Measurements from ENCODE around the gene SEMA6B. TPM values are rescaled to one million over a fixed set of nuclear protein-coding genes. Genes with fewer than 3 reads are reported as not detected.
"Not testable (repeated sequence)": the region's sequence is repeated elsewhere in the genome, so short reads cannot be mapped to it uniquely, and the experiment has no call there.

SEMA6B gene
- total and polyA plus RNA-seq, 2 experiments from 2014 or later, result 0.50 to 3.2 TPM

- Histone ChIP-seq H3K79me2 (no peaks in the 10 kb centered on the region), H3K4me2 (no peak overlapping the region), H3K27ac (no peak overlapping the region), H3K27me3 (no peaks in the 10 kb centered on the region), H3K4me3 (no peak overlapping the region), H4K20me1 (ENCODE audit: insufficient read depth, poor library complexity, severe bottlenecking) (no peaks in the 10 kb centered on the region), H3K36me3 (replicated peaks; ENCODE audit: insufficient read depth, low read depth) (no peaks in the 10 kb centered on the region), H3K9me3 (ENCODE audit: low read depth) (no peaks in the 10 kb centered on the region), H3K9me2 (replicated peaks; ENCODE audit: insufficient read depth) (no peaks in the 10 kb centered on the region), H3K4me1 (ENCODE audit: insufficient read depth) (no peaks in the 10 kb centered on the region), H2AFZ (no peak overlapping the region)
- TF ChIP-seq EZH2 (IDR thresholded peaks at IDR 0.05; ENCODE audit: borderline replicate concordance) (no peak), CTCF (IDR thresholded peaks at IDR 0.05; ENCODE audit: poor library complexity) (no peak), EZH2phosphoT487 (IDR thresholded peaks at IDR 0.05; ENCODE audit: low read depth, severe bottlenecking, unreplicated experiment) (no peak)
- no peak for DNase-seq (ENCODE audit: low spot score)
- WGBS (ENCODE audit: low lambda C conversion rate, missing lambda C conversion rate), result 94% methylated on average over 7 of the region's 7 CpGs
These were observed 9.4 kb upstream of the SEMA6B start for GRCh38 chr19:4568886-4569285.

DNA sequence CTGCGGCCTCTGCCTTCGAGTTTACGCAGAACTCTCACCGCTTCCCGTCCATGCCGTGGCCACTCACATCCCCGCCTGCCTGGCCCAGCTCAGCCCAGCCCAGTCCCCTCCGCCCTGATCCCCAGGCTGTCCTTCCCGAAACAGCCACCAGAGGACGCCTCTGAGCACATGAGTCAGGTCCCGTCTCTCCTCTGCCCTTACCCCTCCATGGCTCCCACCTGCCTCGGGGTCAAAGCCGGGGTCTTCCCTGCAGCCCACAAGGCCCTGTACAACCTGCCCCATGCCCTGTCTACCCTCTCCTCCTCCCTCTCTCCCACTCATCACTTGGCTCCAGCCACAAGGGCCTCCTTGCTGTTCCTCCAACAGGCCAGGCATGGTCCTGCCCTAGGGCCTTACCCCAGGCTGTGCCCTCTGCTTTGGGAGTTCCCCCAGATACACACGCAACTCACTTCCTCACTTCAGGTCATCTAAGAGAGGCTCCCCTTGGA lies 8.1 kb upstream of the SEMA6B start:
- Histone ChIP-seq H2AFZ (no peak overlapping the region), H3K4me2 (no peak overlapping the region), H3K9me3 (ENCODE audit: low read depth) (no peaks in the 10 kb centered on the region), H3K27ac (no peak overlapping the region), H4K20me1 (ENCODE audit: insufficient read depth, poor library complexity, severe bottlenecking) (no peaks in the 10 kb centered on the region), H3K36me3 (replicated peaks; ENCODE audit: insufficient read depth, low read depth) (no peaks in the 10 kb centered on the region), H3K9me2 (replicated peaks; ENCODE audit: insufficient read depth) (no peaks in the 10 kb centered on the region), H3K79me2 (no peaks in the 10 kb centered on the region), H3K27me3 (no peaks in the 10 kb centered on the region), H3K4me3 (no peak overlapping the region), H3K4me1 (ENCODE audit: insufficient read depth) (no peaks in the 10 kb centered on the region)
- DNase-seq (ENCODE audit: low spot score), result peak; percentile 46
- 72% methylated on average over 14 of the region's 14 CpGs for WGBS (ENCODE audit: low lambda C conversion rate, missing lambda C conversion rate)
- TF ChIP-seq CTCF (IDR thresholded peaks at IDR 0.05; ENCODE audit: poor library complexity), result peak; percentile 50
- TF ChIP-seq EZH2phosphoT487 (IDR thresholded peaks at IDR 0.05; ENCODE audit: low read depth, severe bottlenecking, unreplicated experiment), result no peak

GRCh38 chr19:4566402-4567051 lies 7.0 kb upstream of the SEMA6B start:
- no peaks in the 10 kb centered on the region for H3K9me3 ChIP-seq (ENCODE audit: low read depth)
- no peak overlapping the region for H3K4me2 ChIP-seq
- no peaks in the 10 kb centered on the region for H3K36me3 ChIP-seq (replicated peaks; ENCODE audit: insufficient read depth, low read depth)

GRCh38 chr19:4563562-4563961 lies 4.1 kb upstream of the SEMA6B start:
- not testable (repeated sequence) for H3K27ac ChIP-seq; H3K36me3 ChIP-seq (replicated peaks; ENCODE audit: insufficient read depth, low read depth); H3K4me1 ChIP-seq (ENCODE audit: insufficient read depth); H2AFZ ChIP-seq; DNase-seq (ENCODE audit: low spot score); H3K79me2 ChIP-seq; H3K27me3 ChIP-seq; H3K9me3 ChIP-seq (ENCODE audit: low read depth); H4K20me1 ChIP-seq (ENCODE audit: insufficient read depth, poor library complexity, severe bottlenecking); H3K9me2 ChIP-seq (replicated peaks; ENCODE audit: insufficient read depth); H3K4me2 ChIP-seq; H3K4me3 ChIP-seq
- 92% methylated on average over 3 of the region's 5 CpGs for WGBS (ENCODE audit: low lambda C conversion rate, missing lambda C conversion rate)

More at GRCh38 chr19:4566402-4567051, 7.0 kb upstream of the SEMA6B start:
- no peak for DNase-seq (ENCODE audit: low spot score)
- Histone ChIP-seq H3K4me1 (ENCODE audit: insufficient read depth) (no peaks in the 10 kb centered on the region), H3K27ac (no peak overlapping the region), H4K20me1 (ENCODE audit: insufficient read depth, poor library complexity, severe bottlenecking) (no peaks in the 10 kb centered on the region), H3K9me2 (replicated peaks; ENCODE audit: insufficient read depth) (no peaks in the 10 kb centered on the region), H3K79me2 (no peaks in the 10 kb centered on the region), H3K4me3 (no peak overlapping the region), H2AFZ (no peak overlapping the region), H3K27me3 (no peaks in the 10 kb centered on the region)
- WGBS (ENCODE audit: low lambda C conversion rate, missing lambda C conversion rate), result 95% methylated on average over 35 of the region's 35 CpGs
- TF ChIP-seq EZH2phosphoT487 (IDR thresholded peaks at IDR 0.05; ENCODE audit: low read depth, severe bottlenecking, unreplicated experiment), result no peak

- H3K79me2 ChIP-seq; H3K4me3 ChIP-seq; DNase-seq (ENCODE audit: low spot score); H3K4me1 ChIP-seq (ENCODE audit: insufficient read depth); H3K9me3 ChIP-seq (ENCODE audit: low read depth); H3K4me2 ChIP-seq; H3K27me3 ChIP-seq; H3K27ac ChIP-seq; H3K9me2 ChIP-seq (replicated peaks; ENCODE audit: insufficient read depth); H2AFZ ChIP-seq; H3K36me3 ChIP-seq (replicated peaks; ENCODE audit: insufficient read depth, low read depth); H4K20me1 ChIP-seq (ENCODE audit: insufficient read depth, poor library complexity, severe bottlenecking): not testable (repeated sequence)
- WGBS (ENCODE audit: low lambda C conversion rate, missing lambda C conversion rate), result 88% methylated on average over 5 of the region's 7 CpGs
These were observed 2.6 kb upstream of the SEMA6B start for GRCh38 chr19:4562085-4562484.

Data from hepatocyte (in vitro differentiated cells).